DMS153 treated with DMSO at 0.1 percent for 48 hours (cell line): ENCODE measurements around the gene NGFR.

Experiments used
- DNase-seq: peaks from one replicate; lab custom pipeline; 2025; ENCODE audit not compliant: unreplicated experiment; lab: John Stamatoyannopoulos, UW

Gene NGFR

DNA sequence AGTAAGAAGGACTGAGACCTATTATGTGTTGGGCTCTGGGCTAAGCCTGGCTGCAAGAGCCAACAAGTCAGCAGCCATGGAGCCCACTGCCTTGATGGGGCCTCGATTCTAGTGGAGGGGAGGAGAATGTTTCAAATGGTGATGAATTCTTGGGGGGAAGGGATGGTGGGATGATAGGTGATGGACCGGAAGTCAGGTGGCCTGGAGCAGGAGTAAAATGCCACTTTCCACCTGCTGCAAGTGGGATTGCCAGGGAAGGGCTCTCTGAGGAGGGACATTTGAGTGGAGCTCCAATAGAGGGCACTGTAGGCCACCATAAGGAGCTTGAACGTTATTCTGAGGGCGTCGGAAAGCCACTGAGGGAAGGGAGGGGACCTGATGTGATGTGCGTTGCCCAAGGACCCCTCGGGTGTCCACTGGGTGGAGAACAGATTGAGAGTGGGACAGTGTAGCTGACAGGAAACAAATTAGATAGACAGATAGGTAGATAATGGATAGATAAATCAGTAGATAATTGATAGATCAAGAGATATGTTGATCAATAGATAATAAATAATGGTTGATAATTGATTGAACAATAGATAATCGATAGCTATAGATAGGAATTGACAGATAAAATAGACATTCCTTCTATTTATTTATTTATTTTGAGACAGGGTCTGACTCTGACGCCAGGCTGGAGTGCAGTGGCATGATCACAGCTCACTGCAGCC is 62.4 kb downstream of the NGFR start:
- DNase-seq = peak; percentile 51
